GM12891 (cell line): ENCODE results near the gene PDXK.
A peak's percentile ranks its signal among the peaks of the same experiment; 100 is the strongest.

Experiments
- DNase-seq: peaks from one replicate; pipeline ENCODE4 v3.0.0; 2011; ENCODE audit warnings: low spot score; ENCODE audit not compliant: insufficient read length
- FAIRE-seq: peaks from 2 replicates; lab custom pipeline; 2011; peaks lifted over from hg19 to GRCh38; lab: Jason Lieb, UNC
- PAX5 ChIP-seq: IDR thresholded peaks from 2 replicates; pipeline ENCODE4 v1.6.1; 2011; ENCODE audit warnings: low read length, moderate library complexity, mild to moderate bottlenecking; ENCODE audit not compliant: insufficient read depth, severe bottlenecking
- POLR2A ChIP-seq: IDR thresholded peaks from 2 replicates; pipeline ENCODE4 v1.6.1; 2011; ENCODE audit warnings: low read depth, low read length, control low read depth
- POLR2AphosphoS5 ChIP-seq: IDR thresholded peaks from 2 replicates; pipeline ENCODE4 v1.6.1; 2011; ENCODE audit warnings: low read depth, low read length, control low read depth
- POU2F2 ChIP-seq: IDR thresholded peaks from 2 replicates; pipeline ENCODE4 v1.6.1; 2011; ENCODE audit warnings: low read depth, mild to moderate bottlenecking, control low read depth, low read length, moderate library complexity
- SPI1 ChIP-seq: IDR thresholded peaks from 2 replicates; pipeline ENCODE4 v1.6.1; 2011; ENCODE audit warnings: low read depth, low read length, control low read depth
- TAF1 ChIP-seq: IDR thresholded peaks from 2 replicates; pipeline ENCODE4 v1.6.1; 2011; ENCODE audit warnings: low read depth, low read length, control low read depth

The PDXK gene

GRCh38 chr21:43786807-43787440, 68.0 kb downstream of the PDXK start:
- FAIRE-seq (peak; percentile 60), DNase-seq (no peak)
- TF ChIP-seq PAX5, result no peak
- TF ChIP-seq TAF1, result no peak
- TF ChIP-seq POLR2A, result no peak
- no peak for TF ChIP-seq POU2F2
- TF ChIP-seq POLR2AphosphoS5, result no peak
- TF ChIP-seq SPI1, result no peak

GRCh38 chr21:43789276-43790009, 70.5 kb downstream of the PDXK start, which contains the start of gene RRP1:
RRP1 (plus strand) TSS chr21:43789577; CDS start chr21:43789630, 53 bp downstream.
- FAIRE-seq, result peak; percentile 98
- peak; percentile 37; the same call in 1 of the 2 replicates for TF ChIP-seq POU2F2
- TF ChIP-seq PAX5, result peak; percentile 88
- TF ChIP-seq TAF1, result peak; percentile 47; the same call in 1 of the 2 replicates
- peak; percentile 83 for TF ChIP-seq POLR2AphosphoS5
- TF ChIP-seq POLR2A, result peak; percentile 83; the same call in 1 of the 2 replicates
- no peak for TF ChIP-seq SPI1
- peak; percentile 99 for DNase-seq

GRCh38 chr21:43790010-43790524, 71.1 kb downstream of the PDXK start:
- FAIRE-seq (no peak), DNase-seq (no peak)
- TF ChIP-seq TAF1, result no peak
- TF ChIP-seq PAX5, result no peak
- no peak for TF ChIP-seq POLR2A
- TF ChIP-seq SPI1, result no peak

GRCh38 chr21:43792406-43792805, 73.5 kb downstream of the PDXK start:
- FAIRE-seq (no peak), DNase-seq (no peak)
- TF ChIP-seq POU2F2 (no peak), SPI1 (no peak), POLR2AphosphoS5 (no peak), POLR2A (no peak), PAX5 (no peak), TAF1 (no peak)

GRCh38 chr21:43793243-43793642, 74.3 kb downstream of the PDXK start:
- FAIRE-seq (no peak), DNase-seq (no peak)
- TF ChIP-seq SPI1, result no peak
- no peak for TF ChIP-seq TAF1
- no peak for TF ChIP-seq POLR2A
- no peak for TF ChIP-seq POU2F2

GRCh38 chr21:43794311-43794710, 75.4 kb downstream of the PDXK start:
- FAIRE-seq (no peak), DNase-seq (no peak)
- no peak for TF ChIP-seq TAF1
- TF ChIP-seq POU2F2, result no peak
- no peak for TF ChIP-seq POLR2AphosphoS5
- TF ChIP-seq POLR2A, result no peak
- TF ChIP-seq SPI1, result no peak
- TF ChIP-seq PAX5, result no peak

- TF ChIP-seq PAX5 (no peak), POLR2AphosphoS5 (no peak), POLR2A (no peak), TAF1 (no peak), SPI1 (no peak), POU2F2 (no peak)
- DNase-seq, result no peak
- FAIRE-seq, result no peak
Observed at GRCh38 chr21:43794857-43795256, 75.9 kb downstream of the PDXK start.

GRCh38 chr21:43797415-43797814, 78.5 kb downstream of the PDXK start:
- FAIRE-seq, result no peak
- DNase-seq, result no peak
- TF ChIP-seq TAF1, result no peak
- TF ChIP-seq POLR2AphosphoS5, result no peak
- TF ChIP-seq SPI1, result no peak
- no peak for TF ChIP-seq POLR2A
- no peak for TF ChIP-seq POU2F2
- TF ChIP-seq PAX5, result no peak

GRCh38 chr21:43797925-43798715, 79.2 kb downstream of the PDXK start:
- TF ChIP-seq POU2F2, result no peak
- no peak for TF ChIP-seq SPI1
- TF ChIP-seq POLR2A, result no peak
- TF ChIP-seq POLR2AphosphoS5, result no peak
- no peak for TF ChIP-seq PAX5
- no peak for TF ChIP-seq TAF1
- no peak for DNase-seq
- FAIRE-seq, result no peak
